GM18507 (cell line): Measurements from ENCODE around the gene MMP26.
"Not testable (repeated sequence)": the region's sequence is repeated elsewhere in the genome, so short reads cannot be mapped to it uniquely, and the experiment has no call there.

ENCODE experiments used
- DNase-seq: peaks from one replicate; pipeline ENCODE4 v3.0.0; 2011; ENCODE audit warnings: low read depth; ENCODE audit not compliant: insufficient read length; ENCODE audit errors: extremely low spot score
- FAIRE-seq: peaks from 2 replicates; lab custom pipeline; 2011; peaks lifted over from hg19 to GRCh38; lab: Jason Lieb, UNC

The MMP26 gene

GRCh38 chr11:4714300-4714699, 9.7 kb downstream of the MMP26 start:
- no peak for DNase-seq
- no peak for FAIRE-seq

GRCh38 chr11:4722616-4723534, 18.3 kb downstream of the MMP26 start:
- not testable (repeated sequence) for FAIRE-seq, DNase-seq

GRCh38 chr11:4727171-4727570, 22.6 kb downstream of the MMP26 start:
- FAIRE-seq (no peak), DNase-seq (no peak)

GRCh38 chr11:4740735-4741134, 36.2 kb downstream of the MMP26 start:
- DNase-seq (no peak), FAIRE-seq (no peak)

GRCh38 chr11:4748438-4748837, 43.9 kb downstream of the MMP26 start:
- DNase-seq (no peak), FAIRE-seq (no peak)

GRCh38 chr11:4751201-4751600, 46.6 kb downstream of the MMP26 start:
- FAIRE-seq (no peak), DNase-seq (no peak)
